CD4-positive, alpha-beta T cell treated with Interleukin-4 for 1 hour (primary cell): ENCODE data around the gene GANC.
"Not testable (repeated sequence)": the region's sequence is repeated elsewhere in the genome, so short reads cannot be mapped to it uniquely, and the experiment has no call there.

Experiments
- DNase-seq, 2 donors: peaks; one replicate each; pipeline ENCODE4 v3.0.0-alpha.2; 2020 to 2022

Gene GANC

GRCh38 chr15:42272939-42273899 is at the start of gene GANC, which contains the start of gene TMEM87A:
GANC (plus strand) TSS chr15:42273201; CDS start chr15:42274482, 1,281 bp downstream.
TMEM87A (minus strand) TSS chr15:42273433; CDS start chr15:42273398, 35 bp downstream.
- DNase-seq: peak; percentile 97

GRCh38 chr15:42226648-42227047 is 46.4 kb upstream of the GANC start:
- no peak for DNase-seq

- DNase-seq: no peak
Observed at GRCh38 chr15:42228036-42228435, 45.0 kb upstream of the GANC start.

GRCh38 chr15:42228981-42229380 is 44.0 kb upstream of the GANC start:
- not testable (repeated sequence) for DNase-seq

- no peak for DNase-seq
Observed at GRCh38 chr15:42231088-42231487, 41.9 kb upstream of the GANC start.

GRCh38 chr15:42232606-42233005 is 40.4 kb upstream of the GANC start:
- no peak for DNase-seq

- no peak for DNase-seq
Observed at GRCh38 chr15:42233107-42233506, 39.9 kb upstream of the GANC start.

- no peak for DNase-seq
Observed at GRCh38 chr15:42239528-42240182, 33.3 kb upstream of the GANC start.

- no peak for DNase-seq
Observed at GRCh38 chr15:42240823-42241222, 32.2 kb upstream of the GANC start.

- DNase-seq: no peak
Observed at GRCh38 chr15:42253300-42253699, 19.7 kb upstream of the GANC start.

GRCh38 chr15:42264795-42265194 is 8.2 kb upstream of the GANC start:
- DNase-seq: no peak

- no peak for DNase-seq
Observed at GRCh38 chr15:42267286-42267685, 5.7 kb upstream of the GANC start.

GRCh38 chr15:42270551-42270950 is 2.5 kb upstream of the GANC start:
- DNase-seq: no peak

- no peak for DNase-seq
Observed at GRCh38 chr15:42270996-42271395, 2.0 kb upstream of the GANC start.

GRCh38 chr15:42273900-42274701 is 1.1 kb downstream of the GANC start:
- DNase-seq: peak; percentile 63 to 65

GRCh38 chr15:42274702-42274989 is 1.6 kb downstream of the GANC start:
- DNase-seq: no peak

- no peak for DNase-seq
Observed at GRCh38 chr15:42275780-42276391, 2.9 kb downstream of the GANC start.

- DNase-seq: no peak
Observed at GRCh38 chr15:42276762-42277161, 3.8 kb downstream of the GANC start.

- DNase-seq: peak in 1 of 2 donors; percentile 21
Observed at GRCh38 chr15:42279234-42279723, 6.3 kb downstream of the GANC start.

- DNase-seq: no peak
Observed at GRCh38 chr15:42282344-42282743, 9.3 kb downstream of the GANC start.

- DNase-seq: no peak
Observed at GRCh38 chr15:42282926-42283325, 9.9 kb downstream of the GANC start.

GRCh38 chr15:42283671-42284070 is 10.7 kb downstream of the GANC start:
- DNase-seq: no peak

GRCh38 chr15:42284551-42284950 is 11.6 kb downstream of the GANC start:
- DNase-seq: no peak
